Vagina (tissue), 2 donors: ENCODE measurements around the gene CD46. TPM values are rescaled to one million over a fixed set of nuclear protein-coding genes. Genes with fewer than 3 reads are reported as not detected.
A peak's percentile ranks its signal among the peaks of the same experiment; 100 is the strongest.

Source experiments
- DNase-seq, 2 donors: peaks; one replicate each; pipeline ENCODE4 v3.0.0-alpha.2; 2017; ENCODE audit errors: extremely low spot score in 2 of 2
- H3K27ac ChIP-seq: fragments of 200-600 bp; sonication (generic); one replicate; pipeline ENCODE4 v1.5.1; 2019
- H3K27me3 ChIP-seq: fragments of 200-600 bp; sonication (generic); one replicate; pipeline ENCODE4 v1.5.1; 2019
- H3K36me3 ChIP-seq, 2 donors: fragments of 200-600 bp; sonication (generic); one replicate each; pipeline ENCODE4 v1.5.1; 2017 to 2019
- H3K4me1 ChIP-seq: fragments of 200-600 bp; sonication (generic); one replicate; pipeline ENCODE4 v1.5.1; 2019
- H3K4me3 ChIP-seq, 2 donors: fragments of 200-600 bp; sonication (generic); 1 replicate in 1 of 2; 2 replicates in 1 of 2; pipeline ENCODE4 v1.5.1; 2016 to 2019
- H3K9me3 ChIP-seq: fragments of 200-600 bp; sonication (generic); one replicate; pipeline ENCODE4 v1.5.1; 2019
- CTCF ChIP-seq, 3 experiments: fragments of 450-650 bp in 2 of 3; fragments of 200-600 bp in 1 of 3; sonication (generic) in 1 of 3; IDR thresholded peaks; one replicate each; pipeline ENCODE4 v1.5.1; 2017 to 2019; ENCODE audit warnings: antibody characterized with exemption in 3 of 3, mild to moderate bottlenecking in 2 of 3, moderate library complexity in 2 of 3
- POLR2A ChIP-seq, 2 donors: fragments of 450-650 bp; IDR thresholded peaks; one replicate each; pipeline ENCODE4 v1.6.1; 2017; ENCODE audit warnings: antibody characterized with exemption in 2 of 2, mild to moderate bottlenecking in 2 of 2, moderate library complexity in 2 of 2
- POLR2AphosphoS5 ChIP-seq, 2 donors: sonication (generic); formaldehyde crosslinking; IDR thresholded peaks; one replicate each; pipeline ENCODE4 v1.9.0; 2017; ENCODE audit warnings: antibody characterized with exemption in 2 of 2, mild to moderate bottlenecking in 2 of 2, low read depth in 1 of 2; ENCODE audit not compliant: insufficient read depth in 1 of 2
- intact Hi-C: fragments of 100-400 bp; cut with DNase I; formaldehyde crosslinking; loops from one replicate; pipeline ENCODE4 v1.15.1; 2023
- total RNA-seq: library from RNA; depleted of rRNA; stranded (reverse); fragments of >200 nt; gene quantifications from one replicate; pipeline ENCODE4 v1.2.3, GENCODE V29; 2016

CD46 gene
- total RNA-seq, 1 donor from 2014 or later: 143 TPM

DNA sequence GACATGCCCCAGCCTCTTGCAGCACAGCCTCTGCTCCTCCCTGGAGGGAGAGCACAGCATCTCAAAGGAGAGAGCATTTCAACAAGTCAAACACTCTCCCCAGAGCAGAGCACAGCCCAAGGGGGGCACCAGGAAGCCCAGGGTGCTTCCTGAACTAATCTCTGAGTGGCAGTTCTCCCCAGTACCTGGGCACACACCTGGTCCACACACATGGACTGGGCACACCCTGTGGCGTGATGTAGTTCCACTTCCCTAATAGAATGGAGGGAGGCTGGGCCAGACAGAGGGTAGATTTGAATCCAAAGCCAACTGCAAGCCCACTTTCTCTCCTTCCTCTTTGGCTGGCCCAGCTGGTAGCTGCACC, 55.5 kb downstream of the CD46 start:
- H3K36me3 ChIP-seq: peaks cover 0 to 67% of the 10 kb centered on the region in 2 donors
- H3K9me3 ChIP-seq: no peaks in the 10 kb centered on the region
- TF ChIP-seq CTCF (IDR thresholded peaks at IDR 0.05) (no peak), POLR2AphosphoS5 (IDR thresholded peaks at IDR 0.05; ENCODE audit: insufficient read depth in 1 of 2, low read depth in 1 of 2) (no peak), POLR2A (IDR thresholded peaks at IDR 0.05) (no peak)
- DNase-seq: no peak
- peak overlapping the region; percentile 77 for H3K27ac ChIP-seq
- peaks cover 81% of the 10 kb centered on the region for H3K4me1 ChIP-seq
- no peaks in the 10 kb centered on the region for H3K27me3 ChIP-seq
- H3K4me3 ChIP-seq: no peak overlapping the region
- intact Hi-C loops: loop anchor here (5.0 kb wide), 1 partner anchor 1540 kb away; no protein-coding TSS in a partner anchor

DNA sequence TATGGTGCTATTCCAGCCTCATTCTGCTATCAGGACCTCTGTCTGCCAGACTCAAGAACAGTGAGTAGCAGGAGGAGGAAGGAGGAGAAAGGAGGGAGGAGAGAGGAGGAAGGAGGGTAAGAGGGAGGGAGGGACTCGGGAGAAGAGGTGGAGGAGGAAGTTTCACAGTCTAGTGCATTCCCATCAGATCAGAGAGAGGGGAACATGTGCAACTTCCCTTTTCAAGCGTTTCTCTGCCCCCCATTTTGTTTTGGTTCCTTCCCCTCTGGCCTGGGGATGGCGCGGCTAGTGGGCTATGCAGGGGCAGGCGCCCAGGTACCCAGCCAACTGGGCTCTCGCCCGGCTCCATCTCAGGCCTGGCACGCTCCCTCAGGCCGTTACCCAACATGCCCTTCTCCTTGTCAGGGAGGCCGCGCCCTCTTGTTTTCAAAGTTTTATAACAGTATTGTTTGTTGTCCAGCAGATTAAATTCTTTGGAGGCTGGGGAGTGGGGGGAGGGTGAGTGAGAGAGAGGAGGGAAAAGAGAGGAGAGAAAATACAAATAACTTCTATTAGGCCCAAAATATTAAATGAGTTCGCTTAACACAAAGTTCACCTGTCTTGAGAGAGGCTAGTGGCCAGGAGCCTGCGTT, 56.0 kb downstream of the CD46 start:
- Histone ChIP-seq H3K36me3 (peaks cover 0 to 66% of the 10 kb centered on the region in 2 donors), H3K27ac (peak overlapping the region; percentile 77), H3K9me3 (no peaks in the 10 kb centered on the region), H3K4me3 (no peak overlapping the region), H3K27me3 (no peaks in the 10 kb centered on the region), H3K4me1 (peaks cover 86% of the 10 kb centered on the region)
- TF ChIP-seq CTCF (IDR thresholded peaks at IDR 0.05) (no peak), POLR2AphosphoS5 (IDR thresholded peaks at IDR 0.05; ENCODE audit: insufficient read depth in 1 of 2, low read depth in 1 of 2) (peak in 1 of 2 donors; percentile 14), POLR2A (IDR thresholded peaks at IDR 0.05) (no peak)
- intact Hi-C loops: loop anchor here (5.0 kb wide), 1 partner anchor 1539 kb away; no protein-coding TSS in a partner anchor
- no peak for DNase-seq

DNA sequence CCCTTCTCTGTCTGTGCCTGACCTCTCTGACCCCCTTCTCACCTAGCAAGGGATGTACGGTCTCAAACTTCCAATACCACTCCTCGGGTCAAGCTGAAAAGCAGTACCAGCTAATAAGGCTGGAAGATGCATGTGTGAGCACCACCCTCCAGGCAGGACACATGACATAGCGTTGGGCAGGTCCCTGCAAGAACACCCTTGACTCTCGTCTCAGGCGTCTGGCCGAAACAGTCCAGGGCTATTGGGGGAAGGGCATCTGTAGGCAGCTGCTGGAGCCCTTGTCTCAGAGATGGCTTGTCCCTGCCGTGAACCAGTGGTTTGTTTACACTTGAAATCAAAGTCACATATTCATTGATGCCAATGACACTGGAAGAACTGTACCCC, 56.5 kb downstream of the CD46 start:
- TF ChIP-seq POLR2AphosphoS5 (IDR thresholded peaks at IDR 0.05; ENCODE audit: insufficient read depth in 1 of 2, low read depth in 1 of 2) (no peak), CTCF (IDR thresholded peaks at IDR 0.05) (no peak), POLR2A (IDR thresholded peaks at IDR 0.05) (no peak)
- peaks cover 0 to 66% of the 10 kb centered on the region in 2 donors for H3K36me3 ChIP-seq
- no peak overlapping the region for H3K4me3 ChIP-seq
- intact Hi-C loops: loop anchor here (5.0 kb wide), 1 partner anchor 1539 kb away; no protein-coding TSS in a partner anchor
- H3K27ac ChIP-seq: peak overlapping the region; percentile 77
- peak in 1 of 2 donors; percentile 88 for DNase-seq
- H3K27me3 ChIP-seq: no peaks in the 10 kb centered on the region
- peaks cover 91% of the 10 kb centered on the region for H3K4me1 ChIP-seq
- H3K9me3 ChIP-seq: no peaks in the 10 kb centered on the region

- Histone ChIP-seq H3K27ac (peak overlapping the region; percentile 77), H3K4me1 (peaks cover 98% of the 10 kb centered on the region), H3K9me3 (no peaks in the 10 kb centered on the region), H3K36me3 (peaks cover 0 to 67% of the 10 kb centered on the region in 2 donors), H3K27me3 (no peaks in the 10 kb centered on the region), H3K4me3 (no peak overlapping the region)
- no peak for DNase-seq
- intact Hi-C loops: loop anchor here (5.0 kb wide), 1 partner anchor 1538 kb away; no protein-coding TSS in a partner anchor
- TF ChIP-seq POLR2A (IDR thresholded peaks at IDR 0.05): no peak
- no peak for TF ChIP-seq POLR2AphosphoS5 (IDR thresholded peaks at IDR 0.05; ENCODE audit: insufficient read depth in 1 of 2, low read depth in 1 of 2)
- no peak for TF ChIP-seq CTCF (IDR thresholded peaks at IDR 0.05)
Observed at GRCh38 chr1:207808911-207809555, 57.2 kb downstream of the CD46 start.

DNA sequence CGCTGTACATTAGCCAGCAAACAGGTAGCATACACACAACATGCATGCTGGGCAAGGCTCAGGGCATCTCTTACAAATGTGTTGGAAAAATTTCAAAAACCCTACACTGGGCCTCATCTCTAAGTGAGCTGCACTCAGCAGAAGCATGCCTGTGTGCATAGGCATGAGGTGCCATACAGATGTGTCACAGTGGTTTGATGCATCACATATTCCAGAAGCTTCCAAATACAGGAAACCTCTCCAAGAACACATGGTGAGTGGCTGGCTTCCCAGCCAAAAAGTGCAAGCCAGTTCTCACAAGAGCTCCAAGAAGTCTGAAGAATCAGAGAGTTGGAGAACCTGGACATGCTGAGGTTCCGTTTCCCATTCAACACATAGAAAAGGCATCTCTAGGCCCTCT, 58.3 kb downstream of the CD46 start:
- peaks cover 100% of the 10 kb centered on the region for H3K4me1 ChIP-seq
- H3K9me3 ChIP-seq: no peaks in the 10 kb centered on the region
- H3K27me3 ChIP-seq: no peaks in the 10 kb centered on the region
- intact Hi-C loops: no loop called here
- TF ChIP-seq POLR2A (IDR thresholded peaks at IDR 0.05) (no peak), POLR2AphosphoS5 (IDR thresholded peaks at IDR 0.05; ENCODE audit: insufficient read depth in 1 of 2, low read depth in 1 of 2) (no peak), CTCF (IDR thresholded peaks at IDR 0.05) (no peak)
- peak in 1 of 2 donors; percentile 58 for DNase-seq
- no peak overlapping the region for H3K4me3 ChIP-seq
- H3K36me3 ChIP-seq: peaks cover 0 to 67% of the 10 kb centered on the region in 2 donors
- H3K27ac ChIP-seq: peak overlapping the region; percentile 77
